ENCODE results near the gene NCOA7. TPM values are rescaled to one million over a fixed set of nuclear protein-coding genes. Genes with fewer than 3 reads are reported as not detected.

NCOA7 gene
- total RNA-seq, 1 experiment from 2014 or later, result 9.4 TPM

DNA sequence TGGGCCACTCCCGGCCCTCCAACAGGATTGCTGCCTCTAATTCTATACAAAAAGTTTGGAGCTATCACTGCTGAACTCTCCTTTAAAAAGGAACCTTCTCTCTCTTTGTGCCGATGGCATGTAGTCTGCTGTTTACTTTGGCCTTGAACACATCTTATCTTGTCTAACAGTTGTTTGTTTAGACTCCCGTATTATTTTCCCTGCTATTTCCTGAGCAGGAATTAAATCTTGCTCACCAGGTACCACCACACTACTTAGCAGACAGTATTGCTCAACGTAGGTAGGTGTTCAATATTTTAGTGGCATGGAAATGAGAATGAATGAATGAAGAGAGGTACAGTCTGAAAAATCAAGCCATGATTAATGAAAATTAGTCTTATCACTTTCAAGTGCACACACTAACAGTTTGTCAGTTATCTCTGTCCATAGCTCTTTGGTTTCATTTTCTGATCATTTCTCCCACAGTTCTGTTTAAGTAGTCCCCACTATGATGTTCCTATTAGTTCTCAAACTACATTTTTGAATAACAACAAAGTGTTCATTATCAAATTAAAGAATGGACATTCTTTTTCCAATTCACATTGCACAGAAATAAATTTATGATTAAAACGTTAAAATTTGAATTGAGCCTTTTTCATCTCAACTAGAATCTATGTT, 48.2 kb upstream of the NCOA7 start:
- Histone ChIP-seq H4K5ac (ENCODE audit: insufficient read length, low read depth, low read length) (no peak overlapping the region), H2BK5ac (ENCODE audit: insufficient read length, low read length) (no peak overlapping the region), H3K9me3 (ENCODE audit: control insufficient read depth, low read depth, low read length) (no peaks in the 10 kb centered on the region), H3K4me2 (ENCODE audit: insufficient read depth, insufficient read length, low read length) (no peak overlapping the region), H3K27me3 (ENCODE audit: insufficient read depth, low read length) (no peaks in the 10 kb centered on the region), H3K4me1 (ENCODE audit: insufficient read depth, low read length) (peaks cover 4% of the 10 kb centered on the region; the same call in 1 of the 2 replicates), H2BK120ac (ENCODE audit: low read depth, low read length, poor library complexity, severe bottlenecking) (no peak overlapping the region), H3K79me1 (ENCODE audit: insufficient read depth, low read depth, low read length, poor library complexity, severe bottlenecking) (no peaks in the 10 kb centered on the region), H2BK20ac (ENCODE audit: low read depth, low read length, poor library complexity, severe bottlenecking) (no peak overlapping the region), H3K56ac (ENCODE audit: insufficient read length, low read depth, low read length) (no peak overlapping the region), H3K14ac (ENCODE audit: insufficient read depth, low read length) (no peak overlapping the region), H2BK15ac (ENCODE audit: low read depth, low read length) (no peak overlapping the region), H3K9ac (ENCODE audit: extremely low read depth, insufficient read length, low read length) (no peak overlapping the region), H3K23me2 (ENCODE audit: insufficient read length, low read depth, low read length, poor library complexity, severe bottlenecking) (peaks cover 7% of the 10 kb centered on the region), H3K27ac (ENCODE audit: insufficient read length, low read depth, low read length) (no peak overlapping the region), H2AK5ac (ENCODE audit: insufficient read length, low read length) (no peak overlapping the region), H4K91ac (ENCODE audit: insufficient read length, low read depth, low read length) (no peak overlapping the region), H4K20me1 (ENCODE audit: control insufficient read depth, insufficient read depth, insufficient read length) (no peaks in the 10 kb centered on the region), H3T11ph (ENCODE audit: low read length) (no peak overlapping the region), H3K18ac (ENCODE audit: insufficient read length, low read depth, low read length) (no peak overlapping the region), H3K4ac (ENCODE audit: low read depth, low read length) (no peak overlapping the region), H2BK12ac (ENCODE audit: insufficient read length, low read depth, low read length) (no peak overlapping the region), H3K23ac (ENCODE audit: insufficient read length, low read depth, low read length) (no peak overlapping the region), H2AFZ (ENCODE audit: low read length) (no peak overlapping the region), H4K8ac (replicated peaks; ENCODE audit: insufficient read length, low read depth, low read length) (no peak overlapping the region), H3K79me2 (ENCODE audit: insufficient read depth, low read length) (no peaks in the 10 kb centered on the region)
- Mint-ChIP-seq H3K36me3 (ENCODE audit: insufficient read depth in 1 of 3, low read depth in 3 of 3) (no peaks in the 10 kb centered on the region), H3K4me1 (peaks cover 40 to 47% of the 10 kb centered on the region in 2 experiments), H3K9me3 (no peaks in the 10 kb centered on the region; a peak in 1 of 5 replicates), H3K27me3 (ENCODE audit: low read depth) (peaks cover 7% of the 10 kb centered on the region), H3K4me3 (no peak overlapping the region), H3K27ac (no peak overlapping the region)
- no peak for DNase-seq
- WGBS (ENCODE audit: extremely low coverage, insufficient read length, low lambda C conversion rate), result no CpG with 5 or more reads among the region's 5 CpGs
- TF ChIP-seq, protein P1, sequence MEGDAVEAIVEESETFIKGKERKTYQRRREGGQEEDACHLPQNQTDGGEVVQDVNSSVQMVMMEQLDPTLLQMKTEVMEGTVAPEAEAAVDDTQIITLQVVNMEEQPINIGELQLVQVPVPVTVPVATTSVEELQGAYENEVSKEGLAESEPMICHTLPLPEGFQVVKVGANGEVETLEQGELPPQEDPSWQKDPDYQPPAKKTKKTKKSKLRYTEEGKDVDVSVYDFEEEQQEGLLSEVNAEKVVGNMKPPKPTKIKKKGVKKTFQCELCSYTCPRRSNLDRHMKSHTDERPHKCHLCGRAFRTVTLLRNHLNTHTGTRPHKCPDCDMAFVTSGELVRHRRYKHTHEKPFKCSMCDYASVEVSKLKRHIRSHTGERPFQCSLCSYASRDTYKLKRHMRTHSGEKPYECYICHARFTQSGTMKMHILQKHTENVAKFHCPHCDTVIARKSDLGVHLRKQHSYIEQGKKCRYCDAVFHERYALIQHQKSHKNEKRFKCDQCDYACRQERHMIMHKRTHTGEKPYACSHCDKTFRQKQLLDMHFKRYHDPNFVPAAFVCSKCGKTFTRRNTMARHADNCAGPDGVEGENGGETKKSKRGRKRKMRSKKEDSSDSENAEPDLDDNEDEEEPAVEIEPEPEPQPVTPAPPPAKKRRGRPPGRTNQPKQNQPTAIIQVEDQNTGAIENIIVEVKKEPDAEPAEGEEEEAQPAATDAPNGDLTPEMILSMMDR (conservative IDR thresholded peaks at IDR 0.05), result no peak
